Heart right ventricle (tissue), 16 donors: ENCODE measurements around the gene FAHD1. TPM values are rescaled to one million over a fixed set of nuclear protein-coding genes. Genes with fewer than 3 reads are reported as not detected.

Source experiments
- ATAC-seq, 8 donors: fragments of 200-7000 bp; cut with Tn5 transposase; one replicate each; pipeline ENCODE4 v1.9.1; 2020; ENCODE audit warnings: mild to moderate bottlenecking in 8 of 8, moderate library complexity in 8 of 8, moderate number of reproducible peaks in 1 of 8
- DNase-seq, 2 donors: peaks; one replicate each; pipeline ENCODE4 v3.0.0-alpha.2; 2020
- H3K27ac ChIP-seq, 10 donors: fragments of 200-600 bp; sonication (generic) in 2 of 10; one replicate each; pipeline versions ENCODE4 v1.5.0 to v1.8.0; 2020 to 2022; ENCODE audit warnings: mild to moderate bottlenecking in 3 of 10
- H3K27me3 ChIP-seq, 7 donors: fragments of 200-600 bp; one replicate each; pipeline ENCODE4 v1.8.0; 2021 to 2022; ENCODE audit warnings: mild to moderate bottlenecking in 2 of 7
- H3K36me3 ChIP-seq, 9 donors: fragments of 200-600 bp; sonication (generic) in 1 of 9; one replicate each; pipeline versions ENCODE4 v1.5.0 to v1.8.0; 2020 to 2022; ENCODE audit warnings: mild to moderate bottlenecking in 2 of 9
- H3K4me1 ChIP-seq, 9 donors: fragments of 200-600 bp; sonication (generic) in 1 of 9; one replicate each; pipeline versions ENCODE4 v1.5.0 to v1.8.0; 2020 to 2022; ENCODE audit warnings: mild to moderate bottlenecking in 4 of 9
- H3K4me3 ChIP-seq, 10 donors: fragments of 200-600 bp; sonication (generic) in 2 of 10; one replicate each; pipeline versions ENCODE4 v1.5.0 to v1.8.0; 2020 to 2022; ENCODE audit warnings: mild to moderate bottlenecking in 7 of 10, moderate library complexity in 2 of 10
- H3K9me3 ChIP-seq, 11 donors: fragments of 200-600 bp in 10 of 11; sonication (generic) in 2 of 11; one replicate each; pipeline versions ENCODE4 v1.5.0 to v1.8.0; 2013 to 2022; ENCODE audit warnings: mild to moderate bottlenecking in 2 of 11, control low read depth in 1 of 11, moderate library complexity in 1 of 11
- CTCF ChIP-seq, 9 donors: fragments of 200-600 bp; sonication (generic) in 2 of 9; IDR thresholded peaks; one replicate each; pipeline versions ENCODE4 v1.5.0 to v1.8.0; 2021 to 2022; ENCODE audit warnings: antibody characterized with exemption in 9 of 9, mild to moderate bottlenecking in 5 of 9, moderate library complexity in 1 of 9
- WGBS, 2 donors: extraction: QIAGEN DNeasy Blood & Tissue Kit; methylation state at CpG; one replicate each; pipeline ENCODE4 v1.1.7; 2013; ENCODE audit warnings: inconsistent platforms in 1 of 2; 5-methylcytosine and 5-hydroxymethylcytosine counted together
- intact Hi-C, 10 donors: fragments of 100-400 bp; cut with DNase I; formaldehyde crosslinking; loops; one replicate each; pipeline versions ENCODE4 v1.11.1 to v1.14.2; 2022
- polyA plus RNA-seq, 2 donors: library from polyadenylated mRNA; stranded (reverse); fragments of 200-250 nt; gene quantifications; one replicate each; pipeline ENCODE4 v1.2.3, GENCODE V29; 2013
- total RNA-seq, 10 donors: library from RNA; stranded (reverse); fragmentation: NEBNext Ultra II Directional in 3 of 10; extraction: Animal tissue kit (Norgen Biotek cat#: 25700) in 3 of 10; gene quantifications; one replicate each; pipeline versions ENCODE4 v1.2.1 to v1.2.4, GENCODE V29; 2021 to 2023
- donor health status: Arrhythmogenic right ventricular cardiomyopathy.
- donor health status: ischemic (EF 13 %, LVEDD 7.1; RV severe dilation, severe dysfunction).
- donor health status: healthy with polysubstance abuse.
- donor health status: DM: no; HTN: yes; CAD: no.
- donor health status: DM: no; HTN: no; CAD: no.
- donor health status: ischemic (EF 25% LVEDD 6.9; RV normal size, moderate dysfunction).
- donor health status: ischemic (EF 25% LVEDD 5.7; RV mildly dilated, moderate dysfunction).
- donor health status: healthy.
- donor health status: DM: yes; HTN: yes; CAD: no.
- donor health status: Ischemic cardiomyopathy.
- donor health status: ischemic (EF 35%, LVEDD 5.7; RV mildly dilated, moderate dysfunction).
- donor health status: nonischemic (EF 11% LVEDD 7.7; RV severe dilation, severe dysfunction).
- donor health status: DM: yes; HTN: yes; CAD: no.
- donor health status: PGD.
- donor health status: ischemic (EF 29% LVEDD 5.4; RV normal size, mild dysfunction).
- donor health status: nonischemic (EF 23%, LVEDD 6.1; RV moderate dilation, normal function).

The FAHD1 gene
- total and polyA plus RNA-seq, 12 donors = 16.2 to 47.6 (median 31.5) TPM

- H3K9me3 ChIP-seq = no peaks in the 10 kb centered on the region
- TF ChIP-seq CTCF (IDR thresholded peaks at IDR 0.05) = no peak
- H3K36me3 ChIP-seq = peaks cover 0 to 43% (median 11%) of the 10 kb centered on the region in 9 donors
- ATAC-seq (no peak), DNase-seq (no peak)
- WGBS, 2 donors = 68 to 80% methylated on average over 15 of the region's 15 CpGs
- no peaks in the 10 kb centered on the region for H3K27me3 ChIP-seq
- H3K4me1 ChIP-seq = peaks cover 6 to 57% (median 49%) of the 10 kb centered on the region in 9 donors
- H3K27ac ChIP-seq = peak overlapping the region in 7 of 10 donors; percentile 61 to 90 (median 85)
- intact Hi-C loops = no loop called here
- peak overlapping the region in 9 of 10 donors; percentile 72 to 96 (median 83) for H3K4me3 ChIP-seq
Measured at GRCh38 chr16:1825381-1825863, 1.6 kb upstream of the FAHD1 start.

GRCh38 chr16:1825864-1826690, 929 bp upstream of the FAHD1 start:
- WGBS, 2 donors = 1 to 2% methylated on average over 68 to 93 of the region's 96 CpGs
- peaks cover 0 to 41% (median 5%) of the 10 kb centered on the region in 9 donors for H3K36me3 ChIP-seq
- intact Hi-C loops = no loop called here
- H3K9me3 ChIP-seq = no peaks in the 10 kb centered on the region
- DNase-seq (peak in 1 of 2 donors; percentile 22), ATAC-seq (peak in 6 of 8 donors; percentile 1 to 24 (median 8))
- H3K4me3 ChIP-seq = peak overlapping the region; percentile 23 to 96 (median 83)
- TF ChIP-seq CTCF (IDR thresholded peaks at IDR 0.05) = peak in 2 of 9 donors; percentile 6 to 14
- peaks cover 6 to 58% (median 50%) of the 10 kb centered on the region in 9 donors for H3K4me1 ChIP-seq
- no peaks in the 10 kb centered on the region for H3K27me3 ChIP-seq
- peak overlapping the region in 9 of 10 donors; percentile 53 to 90 (median 84) for H3K27ac ChIP-seq

GRCh38 chr16:1828645-1829410, 1.8 kb downstream of the FAHD1 start:
- intact Hi-C loops = no loop called here
- H3K4me1 ChIP-seq = peaks cover 6 to 54% (median 49%) of the 10 kb centered on the region in 9 donors
- no peaks in the 10 kb centered on the region for H3K27me3 ChIP-seq
- no peaks in the 10 kb centered on the region for H3K9me3 ChIP-seq
- ATAC-seq (no peak), DNase-seq (no peak)
- no peak overlapping the region for H3K27ac ChIP-seq
- peaks cover 0 to 32% (median 0%) of the 10 kb centered on the region in 9 donors for H3K36me3 ChIP-seq
- WGBS, 2 donors = 56 to 63% methylated on average over 11 of the region's 11 CpGs
- no peak for TF ChIP-seq CTCF (IDR thresholded peaks at IDR 0.05)
- H3K4me3 ChIP-seq = peak overlapping the region in 6 of 10 donors; percentile 80 to 96 (median 90)

DNA sequence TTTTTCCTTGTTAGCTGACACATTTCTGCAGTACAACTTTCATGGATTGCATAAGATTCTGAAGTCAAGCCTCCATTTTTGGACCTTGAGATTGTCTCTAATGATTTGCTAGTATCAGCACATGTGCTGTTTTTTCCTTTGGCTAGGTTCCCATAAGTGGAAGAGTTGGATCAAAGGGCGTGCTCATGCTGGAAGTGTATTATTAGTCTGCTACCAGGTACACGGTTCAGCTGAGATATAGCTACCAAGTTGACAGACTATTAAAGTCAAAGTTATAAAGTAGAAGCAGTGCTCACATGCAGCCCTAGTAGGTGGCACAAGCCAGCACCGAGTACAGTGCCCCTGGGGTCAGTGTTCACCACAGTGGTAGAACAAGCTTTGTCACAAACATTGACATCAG, 3.2 kb downstream of the FAHD1 start:
- no peaks in the 10 kb centered on the region for H3K27me3 ChIP-seq
- H3K27ac ChIP-seq = no peak overlapping the region
- ATAC-seq = no peak
- H3K9me3 ChIP-seq = no peaks in the 10 kb centered on the region
- TF ChIP-seq CTCF (IDR thresholded peaks at IDR 0.05) = no peak
- peaks cover 6 to 40% (median 37%) of the 10 kb centered on the region in 9 donors for H3K4me1 ChIP-seq
- H3K36me3 ChIP-seq = peaks cover 0 to 32% (median 0%) of the 10 kb centered on the region in 9 donors
- 34 to 40% methylated on average over 3 of the region's 3 CpGs for WGBS, 2 donors
- intact Hi-C loops = no loop called here
- no peak overlapping the region for H3K4me3 ChIP-seq
- no peak for DNase-seq
